ENCODE data around the gene STRIP2.

The STRIP2 gene

GRCh38 chr7:129456421-129456820 lies 22.2 kb downstream of the STRIP2 start:
- no peak for TF ChIP-seq CTCF (conservative IDR thresholded peaks at IDR 0.05; ENCODE audit: low read depth, low read length)
- DNase-seq (ENCODE audit: low read depth), result no peak
- H3K4me3 ChIP-seq (ENCODE audit: low read length), result no peak overlapping the region

GRCh38 chr7:129457101-129457500 lies 22.9 kb downstream of the STRIP2 start:
- DNase-seq (ENCODE audit: low read depth), result no peak
- no peak for TF ChIP-seq CTCF (conservative IDR thresholded peaks at IDR 0.05; ENCODE audit: low read depth, low read length)
- H3K4me3 ChIP-seq (ENCODE audit: low read length), result no peak overlapping the region

GRCh38 chr7:129458171-129458570 lies 23.9 kb downstream of the STRIP2 start:
- TF ChIP-seq CTCF (conservative IDR thresholded peaks at IDR 0.05; ENCODE audit: low read depth, low read length), result no peak
- H3K4me3 ChIP-seq (ENCODE audit: low read length), result no peak overlapping the region

GRCh38 chr7:129461809-129462208 lies 27.6 kb downstream of the STRIP2 start:
- no peak for TF ChIP-seq CTCF (conservative IDR thresholded peaks at IDR 0.05; ENCODE audit: low read depth, low read length)
- DNase-seq (ENCODE audit: low read depth), result no peak
- H3K4me3 ChIP-seq (ENCODE audit: low read length), result no peak overlapping the region

More at GRCh38 chr7:129458171-129458570, 23.9 kb downstream of the STRIP2 start:
- DNase-seq (ENCODE audit: low read depth), result no peak

GRCh38 chr7:129462420-129462819 lies 28.2 kb downstream of the STRIP2 start:
- H3K4me3 ChIP-seq (ENCODE audit: low read length), result no peak overlapping the region
- DNase-seq (ENCODE audit: low read depth), result no peak
- no peak for TF ChIP-seq CTCF (conservative IDR thresholded peaks at IDR 0.05; ENCODE audit: low read depth, low read length)

- no peak for DNase-seq (ENCODE audit: low read depth)
- no peak overlapping the region for H3K4me3 ChIP-seq (ENCODE audit: low read length)
- no peak for TF ChIP-seq CTCF (conservative IDR thresholded peaks at IDR 0.05; ENCODE audit: low read depth, low read length)
Observed at GRCh38 chr7:129464194-129464593, 30.0 kb downstream of the STRIP2 start.

- no peak for TF ChIP-seq CTCF (conservative IDR thresholded peaks at IDR 0.05; ENCODE audit: low read depth, low read length)
- no peak for DNase-seq (ENCODE audit: low read depth)
- no peak overlapping the region for H3K4me3 ChIP-seq (ENCODE audit: low read length)
Observed at GRCh38 chr7:129465080-129465479, 30.8 kb downstream of the STRIP2 start.
